Gastroesophageal sphincter (tissue), 3 donors: ENCODE data around the gene LRRIQ1.

Experiments
- POLR2AphosphoS5 ChIP-seq: sonication (generic); formaldehyde crosslinking; IDR thresholded peaks from one replicate; pipeline ENCODE4 v1.6.1; 2017; ENCODE audit warnings: antibody characterized with exemption
- TF ChIP-seq, protein P1 (sequence below), 4 experiments: fragments of 200-600 bp in 2 of 4; fragments of 450-650 bp in 2 of 4; sonication (generic) in 1 of 4; IDR thresholded peaks; one replicate each; pipeline ENCODE4 v1.5.1; 2017 to 2019; ENCODE audit warnings: antibody characterized with exemption in 4 of 4, mild to moderate bottlenecking in 2 of 4, moderate library complexity in 2 of 4

DNA sequence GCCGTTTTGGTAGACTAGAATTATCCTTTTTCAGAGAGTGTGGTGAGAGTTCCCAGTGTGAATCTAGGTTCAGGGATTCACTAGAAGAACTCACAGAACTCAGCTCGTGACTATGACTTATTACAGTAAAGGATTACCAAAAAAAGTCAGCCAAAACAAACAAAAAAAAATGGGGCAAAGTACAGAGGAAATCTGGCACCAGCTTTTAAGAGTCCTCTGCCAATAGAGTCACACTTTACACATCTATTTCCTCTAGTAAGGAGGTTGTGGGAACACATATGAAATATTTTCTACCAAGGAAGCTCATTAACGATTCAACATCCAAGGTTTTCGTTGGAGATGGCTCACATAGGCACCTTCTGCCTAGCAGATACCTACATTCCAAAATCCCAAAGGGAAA, 28.3 kb upstream of the LRRIQ1 start:
- TF ChIP-seq, protein P1, sequence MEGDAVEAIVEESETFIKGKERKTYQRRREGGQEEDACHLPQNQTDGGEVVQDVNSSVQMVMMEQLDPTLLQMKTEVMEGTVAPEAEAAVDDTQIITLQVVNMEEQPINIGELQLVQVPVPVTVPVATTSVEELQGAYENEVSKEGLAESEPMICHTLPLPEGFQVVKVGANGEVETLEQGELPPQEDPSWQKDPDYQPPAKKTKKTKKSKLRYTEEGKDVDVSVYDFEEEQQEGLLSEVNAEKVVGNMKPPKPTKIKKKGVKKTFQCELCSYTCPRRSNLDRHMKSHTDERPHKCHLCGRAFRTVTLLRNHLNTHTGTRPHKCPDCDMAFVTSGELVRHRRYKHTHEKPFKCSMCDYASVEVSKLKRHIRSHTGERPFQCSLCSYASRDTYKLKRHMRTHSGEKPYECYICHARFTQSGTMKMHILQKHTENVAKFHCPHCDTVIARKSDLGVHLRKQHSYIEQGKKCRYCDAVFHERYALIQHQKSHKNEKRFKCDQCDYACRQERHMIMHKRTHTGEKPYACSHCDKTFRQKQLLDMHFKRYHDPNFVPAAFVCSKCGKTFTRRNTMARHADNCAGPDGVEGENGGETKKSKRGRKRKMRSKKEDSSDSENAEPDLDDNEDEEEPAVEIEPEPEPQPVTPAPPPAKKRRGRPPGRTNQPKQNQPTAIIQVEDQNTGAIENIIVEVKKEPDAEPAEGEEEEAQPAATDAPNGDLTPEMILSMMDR (IDR thresholded peaks at IDR 0.05), result no peak
- no peak for TF ChIP-seq POLR2AphosphoS5
